Ishikawa (cell line): ENCODE results near the gene DCAF5.

Experiments
- CEBPB ChIP-seq: IDR thresholded peaks from 2 replicates; pipeline ENCODE4 v1.6.1; 2012
- CREB1 ChIP-seq: IDR thresholded peaks from 2 replicates; pipeline ENCODE4 v1.6.1; 2012; ENCODE audit warnings: low read depth
- EGR1 ChIP-seq: IDR thresholded peaks from 2 replicates; pipeline ENCODE4 v1.6.1; 2012
- EP300 ChIP-seq: IDR thresholded peaks from 2 replicates; pipeline ENCODE4 v1.6.1; 2012; ENCODE audit warnings: borderline replicate concordance
- FOXM1 ChIP-seq: IDR thresholded peaks from 2 replicates; pipeline ENCODE4 v1.6.1; 2012; ENCODE audit warnings: low read depth, borderline replicate concordance
- MAX ChIP-seq: IDR thresholded peaks from 2 replicates; pipeline ENCODE4 v1.6.1; 2012
- NFIC ChIP-seq: IDR thresholded peaks from 2 replicates; pipeline ENCODE4 v1.6.1; 2012
- RAD21 ChIP-seq: IDR thresholded peaks from 2 replicates; pipeline ENCODE4 v1.6.1; 2012; ENCODE audit warnings: low read depth
- REST ChIP-seq: IDR thresholded peaks from 2 replicates; pipeline ENCODE4 v1.6.1; 2012; ENCODE audit warnings: low read depth, mild to moderate bottlenecking
- TAF1 ChIP-seq: IDR thresholded peaks from 2 replicates; pipeline ENCODE4 v1.6.1; 2012; ENCODE audit warnings: low read depth, mild to moderate bottlenecking
- TCF12 ChIP-seq: IDR thresholded peaks from 2 replicates; pipeline ENCODE4 v1.6.1; 2012; ENCODE audit warnings: low read depth
- TEAD4 ChIP-seq: IDR thresholded peaks from 2 replicates; pipeline ENCODE4 v1.6.1; 2012
- USF1 ChIP-seq: IDR thresholded peaks from 2 replicates; pipeline ENCODE4 v1.6.1; 2012
- YY1 ChIP-seq: IDR thresholded peaks from 2 replicates; pipeline ENCODE4 v1.6.1; 2012; ENCODE audit warnings: low read depth
- ZBTB7A ChIP-seq: IDR thresholded peaks from 2 replicates; pipeline ENCODE4 v1.6.1; 2012; ENCODE audit warnings: low read depth

The DCAF5 gene

GRCh38 chr14:69137416-69137815, 15.5 kb downstream of the DCAF5 start:
- TF ChIP-seq RAD21, result no peak
- no peak for TF ChIP-seq EGR1
- no peak for TF ChIP-seq YY1

GRCh38 chr14:69135133-69135532, 17.8 kb downstream of the DCAF5 start:
- TF ChIP-seq USF1 (no peak), TCF12 (no peak), MAX (no peak), EGR1 (no peak), ZBTB7A (no peak), RAD21 (no peak), TAF1 (no peak), CREB1 (no peak)

- TF ChIP-seq CREB1 (no peak), CEBPB (peak; percentile 64)
Observed at GRCh38 chr14:69133206-69134125, 19.5 kb downstream of the DCAF5 start.

GRCh38 chr14:69132513-69133181, 20.3 kb downstream of the DCAF5 start:
- TF ChIP-seq CREB1 (no peak), EGR1 (no peak), FOXM1 (no peak), TEAD4 (no peak), TCF12 (no peak), YY1 (no peak), MAX (no peak), EP300 (no peak), REST (no peak), TAF1 (no peak), USF1 (no peak), NFIC (no peak), RAD21 (no peak), CEBPB (no peak), ZBTB7A (no peak)

- TF ChIP-seq EGR1, result no peak
- TF ChIP-seq REST, result no peak
- no peak for TF ChIP-seq TAF1
- no peak for TF ChIP-seq EP300
- TF ChIP-seq ZBTB7A, result no peak
- TF ChIP-seq USF1, result no peak
- no peak for TF ChIP-seq RAD21
- TF ChIP-seq TCF12, result no peak
- TF ChIP-seq CEBPB, result no peak
- no peak for TF ChIP-seq CREB1
- TF ChIP-seq TEAD4, result no peak
Observed at GRCh38 chr14:69131176-69131575, 21.7 kb downstream of the DCAF5 start.

GRCh38 chr14:69129264-69129880, 23.5 kb downstream of the DCAF5 start:
- TF ChIP-seq TCF12 (no peak), MAX (no peak), RAD21 (peak; percentile 92)
